GM23338 (cell line): ENCODE data around the gene COL25A1. TPM values are rescaled to one million over a fixed set of nuclear protein-coding genes. Genes with fewer than 3 reads are reported as not detected.

Experiments used
- ATAC-seq: fragments of 200-7000 bp; cut with Tn5 transposase; 3 replicates; pipeline ENCODE4 v1.9.1; 2020
- DNase-seq: peaks from one replicate; pipeline ENCODE4 v3.0.0-alpha.2; 2015; ENCODE audit warnings: low spot score
- H2AFZ ChIP-seq: fragments of 200-600 bp; sonication (generic); 2 replicates; pipeline ENCODE4 v1.8.0; 2016; ENCODE audit warnings: antibody characterized with exemption, mild to moderate bottlenecking, moderate library complexity
- H3F3A ChIP-seq: fragments of 200-600 bp; sonication (generic); replicated peaks from 2 replicates; pipeline ENCODE4 v1.8.0; 2017; ENCODE audit warnings: antibody characterized with exemption, mixed run types, low read depth
- H3K27ac ChIP-seq: fragments of 200-600 bp; sonication (generic); 2 replicates; pipeline ENCODE4 v1.6.1; 2016; ENCODE audit warnings: low read depth
- H3K27me3 ChIP-seq: fragments of 200-600 bp; sonication (generic); 2 replicates; pipeline ENCODE4 v1.8.0; 2016; ENCODE audit warnings: mild to moderate bottlenecking, mixed run types, moderate library complexity; ENCODE audit not compliant: insufficient read depth
- H3K36me3 ChIP-seq: fragments of 200-600 bp; sonication (generic); 2 replicates; pipeline ENCODE4 v1.8.0; 2016; ENCODE audit warnings: mild to moderate bottlenecking; ENCODE audit not compliant: insufficient read depth
- H3K4me1 ChIP-seq: fragments of 200-600 bp; sonication (generic); 2 replicates; pipeline ENCODE4 v1.8.0; 2016; ENCODE audit warnings: mild to moderate bottlenecking, moderate library complexity; ENCODE audit not compliant: insufficient read depth
- H3K4me2 ChIP-seq: fragments of 200-600 bp; sonication (generic); 2 replicates; pipeline ENCODE4 v1.7.1; 2017; ENCODE audit warnings: mixed run types
- H3K4me3 ChIP-seq: fragments of 200-600 bp; sonication (generic); 2 replicates; pipeline ENCODE4 v1.6.1; 2016; ENCODE audit warnings: mixed run types
- H3K79me2 ChIP-seq: fragments of 200-600 bp; sonication (generic); replicated peaks from 2 replicates; pipeline ENCODE4 v1.8.0; 2017; ENCODE audit warnings: mild to moderate bottlenecking; ENCODE audit not compliant: insufficient read depth
- H3K9me2 ChIP-seq: fragments of 200-600 bp; sonication (generic); 2 replicates; pipeline ENCODE4 v1.8.0; 2017; ENCODE audit not compliant: insufficient read depth
- H4K20me1 ChIP-seq: fragments of 200-600 bp; sonication (generic); replicated peaks from 2 replicates; pipeline ENCODE4 v1.8.0; 2017; ENCODE audit warnings: mild to moderate bottlenecking; ENCODE audit not compliant: insufficient read depth
- H3K27ac Mint-ChIP-seq: 2 replicates; pipeline ENCODE4 v1.8.0; 2020; ENCODE audit warnings: inconsistent platforms, mild to moderate bottlenecking, moderate library complexity, mixed read lengths
- H3K27me3 Mint-ChIP-seq: 3 replicates; pipeline ENCODE4 v1.8.0; 2022; ENCODE audit warnings: low read depth, mild to moderate bottlenecking, moderate library complexity, mixed read lengths, inconsistent platforms; ENCODE audit not compliant: insufficient read depth, poor library complexity
- H3K36me3 Mint-ChIP-seq: 3 replicates; pipeline ENCODE4 v1.8.0; 2021; ENCODE audit warnings: low read depth, mild to moderate bottlenecking, inconsistent platforms, moderate library complexity, mixed read lengths
- H3K4me1 Mint-ChIP-seq: 3 replicates; pipeline ENCODE4 v1.8.0; 2020; ENCODE audit warnings: mild to moderate bottlenecking, inconsistent platforms, mixed read lengths
- H3K4me3 Mint-ChIP-seq: 3 replicates; pipeline ENCODE4 v1.8.0; 2021; ENCODE audit warnings: moderate library complexity, mild to moderate bottlenecking, inconsistent platforms, mixed read lengths
- H3K9me3 Mint-ChIP-seq: 3 replicates; pipeline ENCODE4 v1.8.0; 2020; ENCODE audit warnings: moderate library complexity, mild to moderate bottlenecking, inconsistent platforms, mixed read lengths
- ETS1 ChIP-seq: IDR thresholded peaks from 2 replicates; pipeline ENCODE4 v1.6.1; 2016; ENCODE audit warnings: antibody characterized with exemption
- EZH2 ChIP-seq: fragments of 200-600 bp; sonication (generic); IDR thresholded peaks from one replicate; pipeline ENCODE4 v1.8.0; 2017; ENCODE audit warnings: antibody characterized with exemption, mild to moderate bottlenecking, low read depth; ENCODE audit not compliant: unreplicated experiment
- EZH2phosphoT487 ChIP-seq: fragments of 200-600 bp; sonication (generic); IDR thresholded peaks from one replicate; pipeline ENCODE4 v1.8.1; 2018; ENCODE audit warnings: antibody characterized with exemption; ENCODE audit not compliant: unreplicated experiment
- JUNB ChIP-seq: IDR thresholded peaks from one replicate; pipeline ENCODE4 v1.6.1; 2016; ENCODE audit warnings: antibody characterized with exemption; ENCODE audit not compliant: unreplicated experiment
- NANOG ChIP-seq: IDR thresholded peaks from 2 replicates; pipeline ENCODE4 v1.6.1; 2016; ENCODE audit warnings: antibody characterized with exemption, borderline replicate concordance
- POLR2AphosphoS5 ChIP-seq: IDR thresholded peaks from 2 replicates; pipeline ENCODE4 v1.6.1; 2016; ENCODE audit warnings: antibody characterized with exemption, low read depth
- REST ChIP-seq: IDR thresholded peaks from one replicate; pipeline ENCODE4 v1.6.1; 2018; ENCODE audit warnings: antibody characterized with exemption; ENCODE audit not compliant: unreplicated experiment
- ZNF331 ChIP-seq: fragments of 250-450 bp; sonication (Bioruptor Pico); IDR thresholded peaks from 2 replicates; pipeline ENCODE4 v1.5.0; 2020; ENCODE audit warnings: low read depth, mild to moderate bottlenecking, moderate library complexity
- polyA plus RNA-seq: library from polyadenylated mRNA; unstranded; fragments of >200 nt; fragmentation: Nextera tagmentation; extraction: Ambion mirVana; gene quantifications from 2 replicates; pipeline ENCODE4 v1.2.1, GENCODE V29; 2016
- total RNA-seq: library from RNA; depleted of rRNA; stranded (reverse); fragments of >200 nt; shearing (Covaris generic); gene quantifications from 2 replicates; pipeline ENCODE4 v1.2.3, GENCODE V29; 2014

The COL25A1 gene
- total and polyA plus RNA-seq, 2 experiments from 2014 or later: 3.9 to 5.6 TPM

GRCh38 chr4:108868606-108869227 lies 433.7 kb downstream of the COL25A1 start (continued):
- TF ChIP-seq EZH2phosphoT487: no peak
- no peak for TF ChIP-seq ZNF331 (CRISPR knock-in tag)
- no peak for TF ChIP-seq POLR2AphosphoS5
- TF ChIP-seq JUNB: no peak
- no peak for TF ChIP-seq EZH2
- TF ChIP-seq NANOG: no peak
- no peak for TF ChIP-seq REST
- TF ChIP-seq ETS1: no peak

- H3K4me2 ChIP-seq: no peak overlapping the region
- Mint-ChIP-seq H3K9me3 (no peaks in the 10 kb centered on the region), H3K36me3 (no peaks in the 10 kb centered on the region), H3K27me3 (no peaks in the 10 kb centered on the region), H3K4me3 (no peak overlapping the region), H3K4me1 (no peaks in the 10 kb centered on the region), H3K27ac (no peak overlapping the region)
- no peak for DNase-seq
- no peaks in the 10 kb centered on the region for H4K20me1 ChIP-seq
- no peaks in the 10 kb centered on the region for H3K27me3 ChIP-seq
- H3K36me3 ChIP-seq: no peaks in the 10 kb centered on the region
- no peaks in the 10 kb centered on the region for H3F3A ChIP-seq
- no peaks in the 10 kb centered on the region for H3K9me2 ChIP-seq
- no peak for ATAC-seq
- TF ChIP-seq NANOG (no peak), EZH2phosphoT487 (no peak), ETS1 (no peak), JUNB (no peak)
- no peak overlapping the region for H2AFZ ChIP-seq
- no peak overlapping the region for H3K4me3 ChIP-seq
- H3K79me2 ChIP-seq: no peaks in the 10 kb centered on the region
- no peak overlapping the region for H3K27ac ChIP-seq
- no peaks in the 10 kb centered on the region for H3K4me1 ChIP-seq
Measured at GRCh38 chr4:108867476-108867875, 435.0 kb downstream of the COL25A1 start.
